NCI-H524 treated with DMSO at 0.1 percent for 48 hours (cell line): ENCODE data around the gene OSGIN1.
A peak's percentile ranks its signal among the peaks of the same experiment; 100 is the strongest.

Experiments
- DNase-seq: peaks from one replicate; lab custom pipeline; 2025; lab: John Stamatoyannopoulos, UW

Gene OSGIN1

GRCh38 chr16:83952940-83953795, at the start of gene OSGIN1:
TSS of gene OSGIN1 (plus strand) at chr16:83953240. CDS start at chr16:83957672, 4,432 bp downstream.
- peak; percentile 28 for DNase-seq

DNA sequence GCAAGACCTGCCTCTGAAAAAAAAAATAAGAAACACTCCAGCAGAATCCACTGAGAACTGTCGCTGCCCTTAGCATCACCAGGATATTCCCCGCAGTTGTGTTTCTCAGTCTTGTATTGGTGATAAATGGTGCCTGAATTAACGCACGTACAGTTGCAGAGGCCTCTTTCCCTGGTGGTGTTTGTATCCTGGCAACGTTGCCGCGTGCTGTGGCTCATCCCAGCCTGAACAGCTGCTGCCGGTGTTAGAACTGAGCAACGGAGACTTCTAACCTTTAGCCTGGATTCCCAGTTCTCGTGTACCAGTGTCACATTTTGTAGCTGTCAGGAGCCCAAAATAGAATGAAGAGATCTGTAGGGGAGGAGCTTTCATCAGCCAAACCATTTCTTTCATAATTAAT, 49.3 kb upstream of the OSGIN1 start:
- DNase-seq: no peak

DNA sequence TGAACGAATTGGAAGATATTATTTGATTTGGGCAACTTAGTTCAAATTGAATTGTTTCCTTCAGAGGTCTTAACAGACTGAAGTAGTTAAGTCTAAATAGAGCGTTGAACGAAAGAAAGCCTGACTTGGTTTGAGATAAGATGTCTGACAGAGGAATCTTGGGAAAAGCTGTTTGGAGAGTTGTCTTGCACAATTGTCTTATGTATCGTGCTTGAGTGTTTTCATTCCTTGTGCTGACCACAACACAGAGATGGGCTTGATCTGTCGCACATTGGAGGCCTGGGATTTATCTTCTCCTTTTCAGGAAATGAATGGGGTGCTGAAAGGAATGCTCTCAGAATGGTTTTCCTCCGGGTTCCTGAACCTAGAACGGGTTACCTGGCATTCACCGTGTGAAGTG, 46.4 kb upstream of the OSGIN1 start:
- no peak for DNase-seq

GRCh38 chr16:83907111-83907510, 45.9 kb upstream of the OSGIN1 start:
- DNase-seq: no peak

- DNase-seq: no peak
Observed at GRCh38 chr16:83907631-83908250, 45.3 kb upstream of the OSGIN1 start.

- no peak for DNase-seq
Observed at GRCh38 chr16:83908798-83909197, 44.2 kb upstream of the OSGIN1 start.

- no peak for DNase-seq
Observed at GRCh38 chr16:83911290-83911689, 41.8 kb upstream of the OSGIN1 start.

- DNase-seq: no peak
Observed at GRCh38 chr16:83912519-83913244, 40.4 kb upstream of the OSGIN1 start.

- no peak for DNase-seq
Observed at GRCh38 chr16:83913245-83913633, 39.8 kb upstream of the OSGIN1 start.

GRCh38 chr16:83914091-83914710, 38.8 kb upstream of the OSGIN1 start:
- DNase-seq: no peak

- DNase-seq: no peak
Observed at GRCh38 chr16:83915081-83915480, 38.0 kb upstream of the OSGIN1 start.

- DNase-seq: no peak
Observed at GRCh38 chr16:83915491-83915890, 37.5 kb upstream of the OSGIN1 start.

- DNase-seq: no peak
Observed at GRCh38 chr16:83917152-83918120, 35.6 kb upstream of the OSGIN1 start.

- DNase-seq: no peak
Observed at GRCh38 chr16:83920894-83921491, 32.0 kb upstream of the OSGIN1 start.

GRCh38 chr16:83923581-83924365, 29.3 kb upstream of the OSGIN1 start:
- no peak for DNase-seq

DNA sequence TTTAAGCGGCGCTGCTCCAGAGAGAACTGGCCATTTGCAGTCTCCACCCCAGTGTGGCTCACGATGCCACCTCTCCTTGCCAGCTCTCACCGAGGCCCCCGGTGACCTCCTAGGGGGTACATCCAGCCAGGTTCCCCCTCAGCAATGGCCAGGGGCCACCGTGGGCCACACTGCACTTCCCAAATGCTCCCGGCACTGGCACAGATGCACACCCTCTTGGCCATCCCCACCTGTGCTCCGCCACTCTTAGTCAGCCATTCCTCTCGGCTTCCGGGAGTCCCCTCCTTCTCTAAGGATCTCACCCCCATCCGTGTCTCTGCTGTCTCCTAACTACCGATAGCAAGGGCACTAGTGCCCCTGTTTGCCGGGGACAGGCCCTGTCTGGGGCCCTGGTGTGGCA, 28.4 kb upstream of the OSGIN1 start:
- DNase-seq: no peak

- DNase-seq: no peak
Observed at GRCh38 chr16:83925095-83925905, 27.7 kb upstream of the OSGIN1 start.

DNA sequence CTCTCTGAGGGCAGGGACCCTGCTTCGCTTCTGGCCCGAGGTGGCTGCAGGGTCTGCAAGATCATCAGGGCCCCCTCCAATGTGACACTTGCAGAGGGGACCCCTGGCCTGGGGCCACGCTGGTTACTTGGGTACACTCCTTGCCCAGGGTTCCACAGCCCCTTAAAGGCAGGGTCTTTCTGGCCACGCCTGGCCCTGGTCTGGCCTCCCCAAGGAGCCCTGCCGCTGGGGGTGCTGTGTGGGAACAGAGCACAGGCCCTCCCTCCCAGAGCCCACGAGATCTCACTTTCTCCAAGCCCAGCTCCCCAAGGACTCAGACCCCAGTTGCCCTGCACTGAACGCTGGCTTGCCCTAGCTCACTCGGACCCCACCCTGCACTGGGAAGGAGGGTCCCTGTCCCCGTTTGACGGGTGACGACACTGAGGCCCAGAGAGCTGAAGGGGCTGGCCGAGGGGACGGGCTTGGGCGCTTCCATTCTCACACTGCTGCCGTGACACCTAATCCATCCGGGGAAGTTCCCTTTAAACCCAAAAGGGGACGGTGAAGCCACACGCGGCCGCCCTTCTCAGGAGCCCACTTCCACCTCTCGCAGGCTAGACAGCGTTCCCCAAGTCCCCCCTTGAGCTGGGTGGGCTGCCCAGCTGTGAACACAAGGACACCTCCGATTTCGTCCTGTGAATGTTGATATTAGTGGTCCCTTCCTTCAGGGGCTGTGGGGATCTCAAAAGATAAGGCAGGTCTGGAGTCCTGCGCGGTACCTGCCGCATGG, 26.9 kb upstream of the OSGIN1 start:
- no peak for DNase-seq
